H1 (cell line): ENCODE results near the gene PLEKHA5. TPM values are rescaled to one million over a fixed set of nuclear protein-coding genes. Genes with fewer than 3 reads are reported as not detected.
A peak's percentile ranks its signal among the peaks of the same experiment; 100 is the strongest.

Experiments used
- CTCF ChIA-PET: fragments of 300-600 bp; sonication (Branson Sonifier 250); formaldehyde crosslinking; loops from one replicate; lab custom pipeline; 2021; ENCODE audit not compliant: partially characterized antibody; lab: Charles Lee
- POLR2A ChIA-PET: fragments of 300-600 bp; sonication (Branson Sonifier 250); formaldehyde crosslinking; loops from one replicate; lab custom pipeline; 2021; ENCODE audit warnings: inconsistent platforms; ENCODE audit not compliant: partially characterized antibody; lab: Charles Lee
- DNase-seq, 2 experiments: peaks; one replicate each; pipeline versions ENCODE4 v3.0.0 to v3.0.0-alpha.2; 2010 to 2022; ENCODE audit warnings: low spot score in 2 of 2, low read depth in 1 of 2, mixed read lengths in 1 of 2
- FAIRE-seq: peaks from 2 replicates; lab custom pipeline; 2011; peaks lifted over from hg19 to GRCh38; lab: Jason Lieb, UNC
- H2AFZ ChIP-seq: 2 replicates; pipeline ENCODE4 v1.8.1; 2012; ENCODE audit warnings: low read length, inconsistent platforms
- H2AK5ac ChIP-seq: 2 replicates; pipeline ENCODE4 v1.6.1; 2013; ENCODE audit warnings: low read depth, low read length
- H2BK120ac ChIP-seq: replicated peaks from 2 replicates; pipeline ENCODE3; 2013; ENCODE audit warnings: low read depth, low read length, inconsistent platforms
- H2BK12ac ChIP-seq: 2 replicates; pipeline ENCODE4 v1.6.1; 2013; ENCODE audit warnings: low read depth, low read length
- H2BK15ac ChIP-seq: 2 replicates; pipeline ENCODE4 v1.6.1; 2013; ENCODE audit warnings: low read length
- H2BK20ac ChIP-seq: 2 replicates; pipeline ENCODE4 v1.6.1; 2013; ENCODE audit warnings: low read length
- H2BK5ac ChIP-seq: 2 replicates; pipeline ENCODE4 v1.6.1; 2013; ENCODE audit warnings: low read depth, low read length
- H3K14ac ChIP-seq: 2 replicates; pipeline ENCODE4 v1.6.1; 2013; ENCODE audit warnings: inconsistent platforms; ENCODE audit not compliant: insufficient read length
- H3K18ac ChIP-seq: 2 replicates; pipeline ENCODE4 v1.6.1; 2013; ENCODE audit warnings: low read length; ENCODE audit errors: extremely low read depth
- H3K23ac ChIP-seq: 2 replicates; pipeline ENCODE4 v1.6.1; 2013; ENCODE audit warnings: inconsistent platforms; ENCODE audit not compliant: insufficient read length
- H3K23me2 ChIP-seq: 2 replicates; pipeline ENCODE4 v1.6.1; 2013; ENCODE audit warnings: low read depth, low read length
- H3K27ac ChIP-seq: 2 replicates; pipeline ENCODE4 v1.6.1; 2011; ENCODE audit warnings: low read depth, low read length, inconsistent platforms
- H3K27me3 ChIP-seq, 4 experiments: replicated peaks in 1 of 4; 1 replicate in 1 of 4; 2 replicates in 3 of 4; pipeline versions ENCODE4 v1.6.1 to v1.8.1; 2011 to 2013; ENCODE audit warnings: low read length in 3 of 4, mild to moderate bottlenecking in 3 of 4, inconsistent platforms in 2 of 4, mixed read lengths in 2 of 4, moderate library complexity in 1 of 4; ENCODE audit not compliant: control insufficient read depth in 3 of 4, insufficient read depth in 3 of 4; ENCODE audit errors: extremely low read depth in 1 of 4
- H3K36me3 ChIP-seq, 4 experiments: 2 replicates each; pipeline versions ENCODE4 v1.6.1 to v1.8.1; 2011 to 2013; ENCODE audit warnings: mild to moderate bottlenecking in 4 of 4, low read length in 3 of 4, moderate library complexity in 2 of 4, control low read depth in 1 of 4, inconsistent platforms in 1 of 4; ENCODE audit not compliant: insufficient read depth in 4 of 4, control insufficient read depth in 2 of 4
- H3K4ac ChIP-seq: replicated peaks from 2 replicates; pipeline ENCODE3; 2013; ENCODE audit warnings: low read length, low read depth, mixed read lengths, inconsistent platforms; ENCODE audit not compliant: insufficient read length
- H3K4me1 ChIP-seq, 4 experiments: replicated peaks in 1 of 4; 1 replicate in 1 of 4; 2 replicates in 3 of 4; pipeline versions ENCODE4 v1.6.1 to v1.8.1; 2011 to 2013; ENCODE audit warnings: low read length in 3 of 4, inconsistent platforms in 2 of 4, mixed read lengths in 1 of 4; ENCODE audit not compliant: insufficient read depth in 4 of 4, control insufficient read depth in 3 of 4
- H3K4me2 ChIP-seq, 2 experiments: 2 replicates each; pipeline versions ENCODE4 v1.6.1 to v1.8.1; 2011 to 2013; ENCODE audit warnings: low read depth in 2 of 2, low read length in 2 of 2, control low read depth in 1 of 2, inconsistent platforms in 1 of 2, mild to moderate bottlenecking in 1 of 2; ENCODE audit not compliant: insufficient read depth in 1 of 2
- H3K4me3 ChIP-seq, 4 experiments: fragments of 200-600, 300-600 bp in 1 of 4; sonication (generic), shearing (Covaris generic), sonication (Bioruptor Twin) in 1 of 4; 2 replicates each; pipeline versions ENCODE4 v1.5.1 to v1.8.1; 2011 to 2016; ENCODE audit warnings: low read length in 4 of 4, low read depth in 3 of 4, control low read depth in 2 of 4, inconsistent platforms in 2 of 4, mild to moderate bottlenecking in 2 of 4, mixed read lengths in 1 of 4, moderate library complexity in 1 of 4; ENCODE audit not compliant: insufficient read depth in 2 of 4; ENCODE audit errors: extremely low read depth in 1 of 4
- H3K56ac ChIP-seq: replicated peaks from 2 replicates; pipeline ENCODE3; 2013; ENCODE audit warnings: low read depth, mild to moderate bottlenecking, mixed read lengths, low read length, inconsistent platforms; ENCODE audit not compliant: insufficient read length
- H3K79me1 ChIP-seq: 2 replicates; pipeline ENCODE4 v1.6.1; 2013; ENCODE audit warnings: low read depth, low read length, control low read depth
- H3K79me2 ChIP-seq, 2 experiments: 2 replicates each; pipeline versions ENCODE4 v1.6.1 to v1.8.1; 2012 to 2013; ENCODE audit warnings: low read length in 2 of 2, mild to moderate bottlenecking in 2 of 2, inconsistent platforms in 1 of 2; ENCODE audit not compliant: insufficient read depth in 2 of 2, control insufficient read depth in 1 of 2
- H3K9ac ChIP-seq, 4 experiments: replicated peaks in 1 of 4; 1 replicate in 1 of 4; 2 replicates in 3 of 4; pipeline versions ENCODE4 v1.6.1 to v1.8.1; 2011 to 2013; ENCODE audit warnings: low read depth in 3 of 4, low read length in 3 of 4, control low read depth in 2 of 4, mild to moderate bottlenecking in 2 of 4, moderate library complexity in 2 of 4, inconsistent platforms in 1 of 4; ENCODE audit errors: extremely low read depth in 1 of 4
- H3K9me3 ChIP-seq, 2 experiments: 2 replicates each; pipeline versions ENCODE4 v1.6.1 to v1.8.1; 2012 to 2013; ENCODE audit warnings: mild to moderate bottlenecking in 2 of 2, moderate library complexity in 2 of 2, control low read depth in 1 of 2, inconsistent platforms in 1 of 2, low read depth in 1 of 2, low read length in 1 of 2, mixed read lengths in 1 of 2; ENCODE audit not compliant: insufficient read depth in 2 of 2
- H4K20me1 ChIP-seq, 2 experiments: replicated peaks in 1 of 2; 2 replicates each; pipeline versions ENCODE3 to v1.8.1; 2011 to 2013; ENCODE audit warnings: inconsistent platforms in 2 of 2, low read length in 2 of 2, mild to moderate bottlenecking in 1 of 2; ENCODE audit not compliant: insufficient read depth in 2 of 2, control insufficient read depth in 1 of 2
- H4K5ac ChIP-seq: 2 replicates; pipeline ENCODE4 v1.6.1; 2013; ENCODE audit warnings: low read length, low read depth, mixed read lengths, inconsistent platforms; ENCODE audit not compliant: insufficient read length
- H4K8ac ChIP-seq: 2 replicates; pipeline ENCODE4 v1.8.0; 2013; ENCODE audit warnings: mild to moderate bottlenecking, moderate library complexity, low read length, inconsistent platforms; ENCODE audit not compliant: insufficient read depth; ENCODE audit errors: extremely low read depth
- H4K91ac ChIP-seq: replicated peaks from 2 replicates; pipeline ENCODE3; 2013; ENCODE audit warnings: low read length, mixed read lengths, inconsistent platforms; ENCODE audit not compliant: insufficient read length
- EP300 ChIP-seq, 2 experiments: IDR thresholded peaks; 1 replicate in 1 of 2; 2 replicates in 1 of 2; pipeline ENCODE4 v1.6.1; 2011 to 2012; ENCODE audit warnings: low read depth in 2 of 2, low read length in 2 of 2, mild to moderate bottlenecking in 2 of 2, borderline replicate concordance in 1 of 2, inconsistent platforms in 1 of 2, moderate library complexity in 1 of 2
- KDM4A ChIP-seq: IDR thresholded peaks from one replicate; pipeline ENCODE4 v1.7.1; 2012; ENCODE audit warnings: low read depth, mild to moderate bottlenecking, moderate library complexity, low read length, inconsistent platforms; ENCODE audit not compliant: severe bottlenecking
- MAFK ChIP-seq: IDR thresholded peaks from 2 replicates; pipeline ENCODE4 v1.6.1; 2012; ENCODE audit warnings: low read depth, mild to moderate bottlenecking, improper control_type of control experiment, low read length
- POLR2A ChIP-seq, 2 experiments: IDR thresholded peaks; 1 replicate in 1 of 2; 2 replicates in 1 of 2; pipeline ENCODE4 v1.6.1; 2011; ENCODE audit warnings: low read depth in 2 of 2, low read length in 2 of 2, mild to moderate bottlenecking in 2 of 2; ENCODE audit errors: control extremely low read depth in 1 of 2
- POLR2AphosphoS5 ChIP-seq: IDR thresholded peaks from 2 replicates; pipeline ENCODE4 v1.6.1; 2011; ENCODE audit warnings: low read depth, low read length
- RNF2 ChIP-seq: fragments of 200-900, 300-1000 bp; sonication (generic); IDR thresholded peaks from 2 replicates; pipeline ENCODE4 v1.7.1; 2016; ENCODE audit warnings: borderline replicate concordance, low read depth, mild to moderate bottlenecking, antibody characterized with exemption, low read length; ENCODE audit not compliant: poor library complexity, severe bottlenecking; ENCODE audit errors: missing control alignments
- SRF ChIP-seq: IDR thresholded peaks from 2 replicates; pipeline ENCODE4 v1.6.1; 2011; ENCODE audit warnings: mild to moderate bottlenecking, low read depth, low read length, moderate library complexity
- SUZ12 ChIP-seq: fragments of 200-600 bp; sonication (generic); IDR thresholded peaks from 2 replicates; pipeline ENCODE4 v1.6.1; 2012; ENCODE audit warnings: mild to moderate bottlenecking, inconsistent platforms, low read length, moderate library complexity, mixed read lengths
- TAF7 ChIP-seq: optimal IDR thresholded peaks from 2 replicates; pipeline ENCODE3; 2011; ENCODE audit warnings: low read depth, mild to moderate bottlenecking, inconsistent platforms, low read length, moderate library complexity, borderline replicate concordance
- TCF12 ChIP-seq: IDR thresholded peaks from 2 replicates; pipeline ENCODE4 v1.6.1; 2011; ENCODE audit warnings: low read depth, mild to moderate bottlenecking, low read length
- WGBS, 2 experiments: shearing (Covaris generic) in 1 of 2; methylation state at CpG; one replicate each; pipeline versions ENCODE4 v1.1.6 to v1.1.7; 2013 to 2015; ENCODE audit warnings: low lambda C conversion rate in 2 of 2, mixed read lengths in 2 of 2, inconsistent platforms in 1 of 2, low coverage in 1 of 2, missing lambda C conversion rate in 1 of 2; ENCODE audit not compliant: insufficient replicate concordance in 2 of 2, insufficient coverage in 1 of 2, insufficient read length in 1 of 2; ENCODE audit errors: extremely low coverage in 1 of 2, missing lambda C conversion rate in 1 of 2; 5-methylcytosine and 5-hydroxymethylcytosine counted together
- polyA plus RNA-seq, 7 experiments: library from polyadenylated mRNA; depleted of rRNA in 3 of 7; stranded (reverse) in 5 of 7; unstranded in 2 of 7; fragments of >200 nt in 5 of 7; fragments of 200-250 nt in 2 of 7; gene quantifications; 1 replicate in 5 of 7; 2 replicates in 1 of 7; 4 replicates in 1 of 7; pipeline versions ENCODE4 v1.2.1 to v1.2.3, GENCODE V29; 2011 to 2013; ENCODE audit warnings: missing spikeins in 2 of 7, mixed read lengths in 2 of 7
- total RNA-seq: library from RNA; stranded (reverse); fragmentation: NEBNext Ultra II Directional; extraction: Animal tissue kit (Norgen Biotek cat#: 25700); gene quantifications from 2 replicates; pipeline ENCODE4 v1.2.1, GENCODE V29; 2021

PLEKHA5 gene
- total and polyA plus RNA-seq, 2 of the 8 experiments (the other 6 are each of a cell fraction or from before 2014, with no cell fraction given): 17.2 to 66.1 TPM

- no peaks in the 10 kb centered on the region for H3K79me1 ChIP-seq
- no peaks in the 10 kb centered on the region for H4K20me1 ChIP-seq
- 0 out of 2 replicates have a peak overlapping the region, but pooled peaks have one; percentile 52 for H2AFZ ChIP-seq
- H2AK5ac ChIP-seq: no peak overlapping the region
- no peak for TF ChIP-seq TAF7
- no peak for TF ChIP-seq KDM4A
- no peak for TF ChIP-seq SUZ12
- no peak for TF ChIP-seq EP300 (IDR thresholded peaks at IDR 0.05; ENCODE audit: borderline replicate concordance in 1 of 2, low read depth in 2 of 2, low read length in 2 of 2)
- TF ChIP-seq POLR2A (IDR thresholded peaks at IDR 0.05; ENCODE audit: control extremely low read depth in 1 of 2, low read depth in 2 of 2, low read length in 2 of 2): no peak
- no peak for TF ChIP-seq MAFK
- TF ChIP-seq POLR2AphosphoS5: no peak
- TF ChIP-seq TCF12: no peak
- TF ChIP-seq SRF: no peak
- no peak for TF ChIP-seq RNF2
- H3K27me3 ChIP-seq: no peaks in the 10 kb centered on the region
- H3K14ac ChIP-seq: no peak overlapping the region
- H2BK15ac ChIP-seq: no peak overlapping the region
- H2BK5ac ChIP-seq: no peak overlapping the region
- H2BK20ac ChIP-seq: no peak overlapping the region
- H4K8ac ChIP-seq: no peak overlapping the region
- no peak overlapping the region for H3K18ac ChIP-seq
- no peaks in the 10 kb centered on the region for H3K36me3 ChIP-seq
- H3K9ac ChIP-seq: no peak overlapping the region
- H3K9me3 ChIP-seq: no peaks in the 10 kb centered on the region
- no peak overlapping the region for H3K4ac ChIP-seq
- POLR2A ChIA-PET: interaction anchor here (1.1 to 1.5 kb wide), 2 partner anchors 24 to 42 kb away, joined by 3 read pairs; no protein-coding TSS in a partner anchor
- H2BK12ac ChIP-seq: no peak overlapping the region
- no peak for DNase-seq
- H3K27ac ChIP-seq: no peak overlapping the region
- CTCF ChIA-PET: interaction anchor here (0.7 kb wide), 1 partner anchor 234 kb away, joined by 4 read pairs; no protein-coding TSS in a partner anchor
- no peak overlapping the region for H3K4me3 ChIP-seq
- no peaks in the 10 kb centered on the region for H3K79me2 ChIP-seq
- FAIRE-seq: peak; percentile 45
- H3K4me1 ChIP-seq: peaks cover 8 to 13% (median 9%) of the 10 kb centered on the region in 4 experiments; a peak in 5 of 7 replicates
- no peak overlapping the region for H3K4me2 ChIP-seq
- H4K91ac ChIP-seq: no peak overlapping the region
- 46% methylated on average over 3 of the region's 3 CpGs; no CpG with 5 or more reads in 1 of the 2 experiments for WGBS, 2 experiments
- H4K5ac ChIP-seq: no peak overlapping the region
- no peak overlapping the region for H3K56ac ChIP-seq
- no peak overlapping the region for H2BK120ac ChIP-seq
- no peak overlapping the region for H3K23ac ChIP-seq
- no peaks in the 10 kb centered on the region for H3K23me2 ChIP-seq
Observed at GRCh38 chr12:19409376-19409775, 279.8 kb downstream of the PLEKHA5 start.
